Calu3 (cell line): ENCODE measurements around the gene SNX10. TPM values are rescaled to one million over a fixed set of nuclear protein-coding genes. Genes with fewer than 3 reads are reported as not detected.

ENCODE experiments used
- BruUV-seq: library from RNA; stranded (reverse); fragments of 400-500 nt; replicated peaks from 2 replicates; lab custom pipeline; 2021; lab: Mats Ljungman, UMichigan
- CTCF ChIA-PET: fragments of 300-600 bp; sonication (Branson Sonifier 250); formaldehyde crosslinking; loops from one replicate; lab custom pipeline; 2022; ENCODE audit warnings: antibody characterized with exemption; lab: Charles Lee
- DNase-seq: peaks from one replicate; pipeline ENCODE4 v3.0.0; 2022
- H3K27ac Mint-ChIP-seq: one replicate; pipeline ENCODE4 v1.8.0; 2022; ENCODE audit warnings: mixed read lengths; ENCODE audit not compliant: unreplicated experiment
- H3K27me3 Mint-ChIP-seq: one replicate; pipeline ENCODE4 v1.8.0; 2022; ENCODE audit warnings: mixed read lengths; ENCODE audit not compliant: unreplicated experiment
- H3K36me3 Mint-ChIP-seq: one replicate; pipeline ENCODE4 v1.8.0; 2022; ENCODE audit warnings: mild to moderate bottlenecking, moderate library complexity, mixed read lengths; ENCODE audit not compliant: insufficient read depth, unreplicated experiment
- H3K4me1 Mint-ChIP-seq: one replicate; pipeline ENCODE4 v1.8.0; 2022; ENCODE audit warnings: mild to moderate bottlenecking, low read depth, mixed read lengths; ENCODE audit not compliant: unreplicated experiment
- H3K4me3 Mint-ChIP-seq: one replicate; pipeline ENCODE4 v1.8.0; 2022; ENCODE audit warnings: mild to moderate bottlenecking, low read depth, moderate library complexity, mixed read lengths; ENCODE audit not compliant: unreplicated experiment
- H3K9me3 Mint-ChIP-seq: one replicate; pipeline ENCODE4 v1.8.0; 2022; ENCODE audit warnings: low read depth, mixed read lengths; ENCODE audit not compliant: unreplicated experiment
- intact Hi-C: fragments of 100-400 bp; cut with micrococcal nuclease; formaldehyde crosslinking; loops from one replicate; pipeline ENCODE4 v1.10.0; 2022; ENCODE audit not compliant: unreplicated experiment
- total RNA-seq: library from RNA; stranded (reverse); gene quantifications from 2 replicates; pipeline ENCODE4 v1.2.3, GENCODE V29; 2022
- TF ChIP-seq, protein P1 (sequence below): fragments of 200-600 bp; IDR thresholded peaks from one replicate; pipeline ENCODE4 v1.8.0; 2022; ENCODE audit warnings: antibody characterized with exemption; ENCODE audit not compliant: unreplicated experiment

The SNX10 gene
- total RNA-seq, 1 experiment from 2014 or later: 22.1 TPM

DNA sequence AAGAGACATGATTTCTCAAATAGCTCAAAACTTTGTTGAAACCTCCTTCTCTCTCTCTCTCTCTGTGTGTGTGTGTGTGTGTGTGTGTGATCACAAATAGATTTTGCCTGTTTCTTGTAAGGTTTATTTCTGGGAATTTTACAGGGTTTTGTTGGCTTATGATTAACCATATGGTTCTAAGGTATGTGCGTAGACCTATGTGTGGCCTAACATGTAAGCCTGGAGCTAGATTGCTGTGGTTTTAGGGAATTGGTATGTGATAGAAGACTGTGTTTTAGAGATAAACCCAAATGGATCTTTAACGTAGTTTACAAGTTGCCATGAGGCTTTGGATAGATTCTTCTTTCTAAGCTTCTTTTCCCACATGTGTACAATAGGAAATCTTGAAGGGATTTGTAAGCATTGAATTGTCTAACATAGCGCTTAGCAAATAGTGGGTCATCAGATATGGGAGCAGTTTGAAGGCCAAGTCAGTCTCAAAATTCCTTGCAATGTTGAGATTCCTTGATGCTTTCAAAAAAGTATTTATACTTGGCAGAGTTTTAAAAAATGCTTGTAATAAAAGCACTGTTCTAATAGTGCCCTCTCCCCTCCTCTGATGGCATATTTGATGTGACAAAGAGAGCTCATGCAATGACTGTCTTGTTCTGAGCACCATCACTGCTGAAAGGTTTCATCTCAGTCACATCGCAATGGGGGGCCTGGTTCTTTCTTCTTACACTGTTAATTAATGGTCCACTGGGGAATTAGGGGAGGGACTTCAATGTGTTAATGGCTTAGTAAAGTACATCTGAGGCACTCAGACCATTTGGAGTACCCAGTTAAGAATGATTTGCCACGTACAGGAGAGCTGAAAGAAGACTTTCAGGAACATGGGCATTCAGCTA, 118.2 kb downstream of the SNX10 start:
- no peaks in the 10 kb centered on the region for H3K36me3 Mint-ChIP-seq
- TF ChIP-seq, protein P1, sequence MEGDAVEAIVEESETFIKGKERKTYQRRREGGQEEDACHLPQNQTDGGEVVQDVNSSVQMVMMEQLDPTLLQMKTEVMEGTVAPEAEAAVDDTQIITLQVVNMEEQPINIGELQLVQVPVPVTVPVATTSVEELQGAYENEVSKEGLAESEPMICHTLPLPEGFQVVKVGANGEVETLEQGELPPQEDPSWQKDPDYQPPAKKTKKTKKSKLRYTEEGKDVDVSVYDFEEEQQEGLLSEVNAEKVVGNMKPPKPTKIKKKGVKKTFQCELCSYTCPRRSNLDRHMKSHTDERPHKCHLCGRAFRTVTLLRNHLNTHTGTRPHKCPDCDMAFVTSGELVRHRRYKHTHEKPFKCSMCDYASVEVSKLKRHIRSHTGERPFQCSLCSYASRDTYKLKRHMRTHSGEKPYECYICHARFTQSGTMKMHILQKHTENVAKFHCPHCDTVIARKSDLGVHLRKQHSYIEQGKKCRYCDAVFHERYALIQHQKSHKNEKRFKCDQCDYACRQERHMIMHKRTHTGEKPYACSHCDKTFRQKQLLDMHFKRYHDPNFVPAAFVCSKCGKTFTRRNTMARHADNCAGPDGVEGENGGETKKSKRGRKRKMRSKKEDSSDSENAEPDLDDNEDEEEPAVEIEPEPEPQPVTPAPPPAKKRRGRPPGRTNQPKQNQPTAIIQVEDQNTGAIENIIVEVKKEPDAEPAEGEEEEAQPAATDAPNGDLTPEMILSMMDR: no peak
- H3K9me3 Mint-ChIP-seq: peaks cover 4% of the 10 kb centered on the region
- H3K4me3 Mint-ChIP-seq: no peak overlapping the region
- peaks cover 11% of the 10 kb centered on the region for H3K4me1 Mint-ChIP-seq
- H3K27ac Mint-ChIP-seq: no peak overlapping the region
- intact Hi-C loops: no loop called here
- no peak for DNase-seq
- no peaks in the 10 kb centered on the region for H3K27me3 Mint-ChIP-seq
- CTCF ChIA-PET: interaction anchor here (0.6 to 1.5 kb wide), 6 partner anchors 15 to 1276 kb away, joined by 3 to 6 read pairs (median 3); no protein-coding TSS in a partner anchor
- no TSS peak for BruUV-seq

DNA sequence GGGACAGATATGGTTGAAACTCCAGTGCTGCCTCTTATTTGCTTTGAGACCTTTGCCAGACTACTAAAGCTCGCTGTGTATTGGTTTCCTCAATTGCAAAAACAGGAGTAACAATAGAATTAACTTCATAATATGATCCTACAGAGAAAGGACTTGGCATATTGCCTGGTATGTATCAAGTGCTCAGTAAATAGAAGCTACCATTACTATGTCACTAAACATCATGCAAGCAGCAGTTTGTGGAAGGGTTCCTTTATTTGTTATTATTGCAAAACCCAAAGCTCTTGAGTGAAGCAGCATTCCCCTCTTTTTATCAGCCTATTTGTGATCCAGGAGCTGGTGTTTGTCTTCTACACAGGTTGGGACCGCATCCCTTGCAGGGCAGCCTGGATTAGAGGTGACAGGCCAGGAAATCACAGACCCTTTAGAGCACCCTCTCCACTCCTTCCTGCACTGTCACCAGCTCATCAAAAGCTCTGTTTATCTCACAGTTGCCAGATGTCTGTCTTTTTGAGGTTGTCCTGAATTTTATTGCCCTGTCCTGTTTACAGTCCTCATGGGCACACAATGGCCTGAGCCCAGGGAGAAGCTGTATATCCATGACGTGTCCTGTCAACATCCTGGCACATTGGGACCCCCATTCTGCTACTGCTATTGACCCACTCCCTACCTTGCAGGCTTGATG, 121.5 kb downstream of the SNX10 start:
- BruUV-seq: no TSS peak
- CTCF ChIA-PET: interaction anchor here (1.0 kb wide), 1 partner anchor 147 kb away, joined by 3 read pairs; no protein-coding TSS in a partner anchor
- H3K27me3 Mint-ChIP-seq: no peaks in the 10 kb centered on the region
- no peak overlapping the region for H3K4me3 Mint-ChIP-seq
- DNase-seq: no peak
- peaks cover 9% of the 10 kb centered on the region for H3K4me1 Mint-ChIP-seq
- no peaks in the 10 kb centered on the region for H3K9me3 Mint-ChIP-seq
- intact Hi-C loops: no loop called here
- TF ChIP-seq, protein P1: no peak
- no peaks in the 10 kb centered on the region for H3K36me3 Mint-ChIP-seq
- no peak overlapping the region for H3K27ac Mint-ChIP-seq

DNA sequence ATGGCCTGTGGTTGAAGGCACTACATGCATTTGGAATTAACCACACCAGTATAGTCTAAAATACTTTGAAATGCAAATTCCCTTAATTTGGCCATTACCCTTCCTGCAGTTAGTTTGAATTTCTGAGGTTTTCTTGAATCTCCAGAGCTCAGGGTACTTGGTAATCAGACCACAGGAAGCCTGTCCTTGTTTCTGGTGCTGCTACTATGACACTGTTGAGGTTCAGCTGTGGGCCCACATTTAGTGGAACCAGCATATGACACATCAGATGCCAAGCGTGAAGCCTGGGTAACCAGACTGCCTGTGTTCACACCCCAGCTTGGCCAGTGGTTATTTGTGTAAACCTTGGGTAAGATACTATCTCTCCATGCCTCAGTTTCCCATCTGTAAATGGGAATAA, 124.3 kb downstream of the SNX10 start:
- no peak overlapping the region for H3K27ac Mint-ChIP-seq
- no peaks in the 10 kb centered on the region for H3K4me1 Mint-ChIP-seq
- CTCF ChIA-PET: no interaction called here
- H3K4me3 Mint-ChIP-seq: no peak overlapping the region
- H3K36me3 Mint-ChIP-seq: no peaks in the 10 kb centered on the region
- no peaks in the 10 kb centered on the region for H3K27me3 Mint-ChIP-seq
- DNase-seq: no peak
- TF ChIP-seq, protein P1: no peak
- H3K9me3 Mint-ChIP-seq: no peaks in the 10 kb centered on the region
- intact Hi-C loops: no loop called here
- no TSS peak for BruUV-seq

DNA sequence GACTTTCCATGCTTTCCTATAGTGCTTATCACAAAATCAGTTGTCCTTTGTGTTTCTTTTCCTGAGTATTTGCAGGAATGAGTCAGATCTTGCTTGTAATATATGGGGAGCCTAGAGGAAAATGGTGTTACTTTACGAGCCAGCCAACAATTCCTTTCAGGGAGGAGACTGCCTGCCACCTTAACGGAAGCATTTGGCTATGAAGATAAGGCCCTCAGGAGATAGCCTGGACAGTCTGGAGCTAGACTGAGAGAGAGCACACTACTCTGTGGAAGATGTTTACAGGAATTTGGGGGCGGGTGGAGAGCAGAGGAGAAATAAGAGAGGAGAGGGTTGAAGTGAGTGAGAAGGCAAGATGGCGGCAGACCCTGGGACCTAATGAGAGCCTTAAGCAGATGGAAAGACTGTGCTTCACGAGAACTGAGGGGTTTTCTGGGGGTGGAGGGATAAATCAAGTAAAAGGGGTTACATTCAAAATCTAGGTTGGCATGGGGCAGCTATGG, 126.3 kb downstream of the SNX10 start:
- Mint-ChIP-seq H3K27ac (no peak overlapping the region), H3K4me1 (peaks cover under 1% of the 10 kb centered on the region), H3K27me3 (no peaks in the 10 kb centered on the region), H3K9me3 (no peaks in the 10 kb centered on the region), H3K4me3 (no peak overlapping the region), H3K36me3 (no peaks in the 10 kb centered on the region)
- CTCF ChIA-PET: no interaction called here
- DNase-seq: no peak
- BruUV-seq: no TSS peak
- TF ChIP-seq, protein P1: no peak
- intact Hi-C loops: no loop called here
